C4-2B (cell line): ENCODE results near the gene HSD17B11.
A peak's percentile ranks its signal among the peaks of the same experiment; 100 is the strongest.
"Not testable (repeated sequence)": the region's sequence is repeated elsewhere in the genome, so short reads cannot be mapped to it uniquely, and the experiment has no call there.

Source experiments
- H3K27ac ChIP-seq: fragments of 450-650 bp; 2 replicates; pipeline ENCODE4 v1.5.1; 2017
- CTCF ChIP-seq: fragments of 450-650 bp; conservative IDR thresholded peaks from 2 replicates; pipeline ENCODE4 v1.5.1; 2017; ENCODE audit warnings: mild to moderate bottlenecking
- ZFX ChIP-seq: fragments of 450-650 bp; IDR thresholded peaks from 2 replicates; pipeline ENCODE4 v1.6.1; 2017

HSD17B11 gene

DNA sequence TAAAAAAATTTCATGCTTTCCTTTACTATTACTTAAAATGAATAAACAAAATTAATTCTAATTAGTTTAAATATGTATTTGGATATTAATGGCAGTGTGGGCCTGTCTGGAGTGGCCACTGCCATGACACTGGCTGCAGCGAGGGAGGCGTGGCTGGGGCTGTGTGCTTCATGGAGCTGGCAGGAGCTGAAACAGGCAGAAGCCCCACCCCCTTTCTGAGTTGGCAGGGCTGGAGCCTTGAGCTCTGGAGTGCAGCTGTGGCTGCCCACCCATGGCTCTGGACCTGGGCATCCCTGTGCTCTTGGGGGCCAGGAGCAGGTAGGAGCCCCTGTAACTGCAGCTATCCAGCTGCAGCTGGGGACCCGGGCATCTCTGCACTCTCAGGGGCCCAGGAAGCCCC is 8.2 kb upstream of the HSD17B11 start:
- no peak for TF ChIP-seq CTCF
- no peak for TF ChIP-seq ZFX
- no peak overlapping the region for H3K27ac ChIP-seq

- not testable (repeated sequence) for H3K27ac ChIP-seq
Measured at GRCh38 chr4:87395851-87396250, 4.9 kb upstream of the HSD17B11 start.

GRCh38 chr4:87395073-87395472 is 4.1 kb upstream of the HSD17B11 start:
- not testable (repeated sequence) for H3K27ac ChIP-seq

- no peak for TF ChIP-seq ZFX
- no peak for TF ChIP-seq CTCF
- no peak overlapping the region for H3K27ac ChIP-seq
Measured at GRCh38 chr4:87392183-87392582, 1.2 kb upstream of the HSD17B11 start.

- no peak for TF ChIP-seq ZFX
- TF ChIP-seq CTCF = no peak
- H3K27ac ChIP-seq = peak overlapping the region; percentile 36
Measured at GRCh38 chr4:87391576-87392054, 627 bp upstream of the HSD17B11 start.

GRCh38 chr4:87390551-87390890 is 467 bp downstream of the HSD17B11 start:
- peak overlapping the region; percentile 36; the same call in 1 of the 2 replicates for H3K27ac ChIP-seq
- TF ChIP-seq ZFX (no peak), CTCF (no peak)

- H3K27ac ChIP-seq = not testable (repeated sequence)
Measured at GRCh38 chr4:87390055-87390454, 933 bp downstream of the HSD17B11 start.

DNA sequence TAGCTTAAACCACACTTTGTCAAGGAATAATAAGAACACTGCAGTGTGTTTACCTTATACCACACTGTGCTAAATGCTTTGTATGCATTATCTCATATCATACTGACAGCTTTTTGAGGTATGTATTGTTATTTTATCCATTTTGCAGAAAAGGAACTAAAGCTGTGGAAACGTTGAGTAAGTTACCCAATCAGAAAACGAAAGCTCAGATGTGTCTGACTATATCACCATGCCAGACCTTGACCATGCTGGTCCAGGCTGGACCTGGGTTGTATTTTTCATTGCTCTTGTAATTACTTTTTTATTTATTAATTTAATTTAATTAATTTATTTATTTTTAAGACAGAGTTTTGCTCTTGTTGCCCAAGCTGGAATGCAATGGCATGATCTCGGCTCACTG is 2.1 kb downstream of the HSD17B11 start:
- H3K27ac ChIP-seq = no peak overlapping the region
- TF ChIP-seq ZFX (no peak), CTCF (no peak)

DNA sequence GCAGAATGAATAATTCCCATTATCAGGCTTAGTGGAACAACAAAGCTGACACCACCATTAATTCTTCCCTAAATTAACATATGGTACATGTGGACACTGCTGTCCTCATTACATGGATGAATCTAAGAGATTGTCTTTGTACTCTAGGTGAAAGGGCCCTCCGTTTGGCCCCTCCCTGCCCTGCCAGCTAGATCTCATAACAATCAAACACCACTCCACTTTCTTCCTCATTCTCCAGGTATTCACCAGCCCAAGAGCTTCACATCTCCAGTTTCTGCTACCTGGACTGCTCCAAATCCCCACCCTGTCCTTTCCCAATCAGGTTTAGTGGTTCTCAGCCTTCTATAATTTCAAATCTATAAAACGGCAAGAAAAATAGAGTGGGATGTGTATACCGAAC is 3.8 kb downstream of the HSD17B11 start:
- no peak overlapping the region for H3K27ac ChIP-seq
- TF ChIP-seq ZFX (no peak), CTCF (no peak)

DNA sequence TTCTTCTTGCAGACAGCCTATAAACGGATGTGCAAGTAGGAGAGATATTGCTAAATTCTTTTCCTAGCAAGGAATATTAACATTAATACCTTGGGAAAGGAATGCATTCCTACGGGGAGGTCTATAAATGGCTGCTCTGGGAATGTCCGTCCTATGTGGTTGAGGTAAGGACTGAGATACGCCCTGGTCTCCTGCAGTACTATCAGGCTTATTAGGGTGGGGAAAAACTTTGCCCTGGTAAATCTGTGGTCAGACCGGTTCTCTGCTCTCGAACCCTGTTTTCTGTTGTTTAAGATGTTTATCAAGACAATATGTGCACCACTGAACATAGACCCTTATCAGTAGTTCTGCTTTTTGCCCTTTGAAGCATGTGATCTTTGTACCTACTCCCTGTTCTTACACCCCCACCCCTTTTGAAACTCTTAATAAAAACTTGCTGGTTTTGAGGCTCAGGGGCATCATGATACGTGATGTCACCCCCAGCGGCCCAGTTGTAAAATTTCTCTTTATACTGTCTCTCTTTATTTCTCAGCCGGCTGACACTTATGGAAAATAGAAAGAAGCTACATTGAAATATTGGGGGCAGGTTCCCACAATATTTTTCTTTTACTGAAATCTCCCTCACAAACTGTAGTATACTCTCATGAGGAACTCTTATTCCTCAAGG is 6.4 kb downstream of the HSD17B11 start:
- H3K27ac ChIP-seq = not testable (repeated sequence)
